H1 (cell line): Measurements from ENCODE around the gene BRCC3.

Experiments
- ATF2 ChIP-seq: IDR thresholded peaks from 2 replicates; pipeline ENCODE4 v1.6.1; 2012; ENCODE audit warnings: low read length, inconsistent platforms
- CREB1 ChIP-seq: IDR thresholded peaks from 2 replicates; pipeline ENCODE4 v1.6.1; 2012; ENCODE audit warnings: inconsistent platforms
- GABPA ChIP-seq: IDR thresholded peaks from 2 replicates; pipeline ENCODE4 v1.6.1; 2011; ENCODE audit warnings: mild to moderate bottlenecking, low read length, moderate library complexity, borderline replicate concordance; ENCODE audit not compliant: insufficient read depth
- KDM1A ChIP-seq: fragments of 200-600, 300-600 bp; sonication (generic); IDR thresholded peaks from 2 replicates; pipeline ENCODE4 v1.7.1; 2016; ENCODE audit warnings: mild to moderate bottlenecking, low read length, borderline replicate concordance
- POLR2A ChIP-seq, 2 experiments: IDR thresholded peaks; 1 replicate in 1 of 2; 2 replicates in 1 of 2; pipeline ENCODE4 v1.6.1; 2011; ENCODE audit warnings: low read depth in 2 of 2, low read length in 2 of 2, mild to moderate bottlenecking in 2 of 2; ENCODE audit errors: control extremely low read depth in 1 of 2
- RAD21 ChIP-seq, 2 experiments: IDR thresholded peaks in 1 of 2; conservative IDR thresholded peaks in 1 of 2; 2 replicates each; pipeline ENCODE4 v1.6.1; 2011; ENCODE audit warnings: low read depth in 2 of 2, low read length in 2 of 2, improper control_type of control experiment in 1 of 2, inconsistent platforms in 1 of 2, mild to moderate bottlenecking in 1 of 2, moderate library complexity in 1 of 2
- RBBP5 ChIP-seq: IDR thresholded peaks from 2 replicates; pipeline ENCODE4 v1.7.1; 2012; ENCODE audit warnings: low read depth, mild to moderate bottlenecking, inconsistent platforms, low read length, moderate library complexity, borderline replicate concordance
- RFX5 ChIP-seq: IDR thresholded peaks from 2 replicates; pipeline ENCODE4 v1.6.1; 2011; ENCODE audit warnings: low read depth, low read length, improper control_type of control experiment, borderline replicate concordance
- SIN3A ChIP-seq, 2 experiments: IDR thresholded peaks in 1 of 2; conservative IDR thresholded peaks in 1 of 2; 2 replicates each; pipeline ENCODE4 v1.6.1; 2011 to 2012; ENCODE audit warnings: low read length in 2 of 2, improper control_type of control experiment in 1 of 2, low read depth in 1 of 2, mild to moderate bottlenecking in 1 of 2
- TF ChIP-seq, protein P1 (sequence below), 3 experiments: IDR thresholded peaks; 1 replicate in 2 of 3; 2 replicates in 1 of 3; pipeline versions ENCODE4 v1.5.1 to v1.6.1; 2011; ENCODE audit warnings: low read length in 3 of 3, mild to moderate bottlenecking in 3 of 3, inconsistent platforms in 2 of 3, low read depth in 1 of 3, moderate library complexity in 1 of 3; ENCODE audit not compliant: insufficient read depth in 1 of 3; ENCODE audit errors: control extremely low read depth in 1 of 3

- TF ChIP-seq RBBP5: no peak
- TF ChIP-seq GABPA: no peak
- TF ChIP-seq, protein P1, sequence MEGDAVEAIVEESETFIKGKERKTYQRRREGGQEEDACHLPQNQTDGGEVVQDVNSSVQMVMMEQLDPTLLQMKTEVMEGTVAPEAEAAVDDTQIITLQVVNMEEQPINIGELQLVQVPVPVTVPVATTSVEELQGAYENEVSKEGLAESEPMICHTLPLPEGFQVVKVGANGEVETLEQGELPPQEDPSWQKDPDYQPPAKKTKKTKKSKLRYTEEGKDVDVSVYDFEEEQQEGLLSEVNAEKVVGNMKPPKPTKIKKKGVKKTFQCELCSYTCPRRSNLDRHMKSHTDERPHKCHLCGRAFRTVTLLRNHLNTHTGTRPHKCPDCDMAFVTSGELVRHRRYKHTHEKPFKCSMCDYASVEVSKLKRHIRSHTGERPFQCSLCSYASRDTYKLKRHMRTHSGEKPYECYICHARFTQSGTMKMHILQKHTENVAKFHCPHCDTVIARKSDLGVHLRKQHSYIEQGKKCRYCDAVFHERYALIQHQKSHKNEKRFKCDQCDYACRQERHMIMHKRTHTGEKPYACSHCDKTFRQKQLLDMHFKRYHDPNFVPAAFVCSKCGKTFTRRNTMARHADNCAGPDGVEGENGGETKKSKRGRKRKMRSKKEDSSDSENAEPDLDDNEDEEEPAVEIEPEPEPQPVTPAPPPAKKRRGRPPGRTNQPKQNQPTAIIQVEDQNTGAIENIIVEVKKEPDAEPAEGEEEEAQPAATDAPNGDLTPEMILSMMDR (IDR thresholded peaks at IDR 0.05; ENCODE audit: control extremely low read depth in 1 of 3, insufficient read depth in 1 of 3, low read depth in 1 of 3, low read length in 3 of 3): no peak
- no peak for TF ChIP-seq POLR2A (IDR thresholded peaks at IDR 0.05; ENCODE audit: control extremely low read depth in 1 of 2, low read depth in 2 of 2, low read length in 2 of 2)
- TF ChIP-seq RAD21 (IDR thresholded peaks at IDR 0.05 in 1 of 2, conservative IDR thresholded peaks at IDR 0.05 in 1 of 2; ENCODE audit: low read depth in 2 of 2, low read length in 2 of 2): no peak
- no peak for TF ChIP-seq ATF2
- TF ChIP-seq KDM1A: no peak
- no peak for TF ChIP-seq SIN3A (conservative IDR thresholded peaks at IDR 0.05 in 1 of 2, IDR thresholded peaks at IDR 0.05 in 1 of 2; ENCODE audit: low read depth in 1 of 2, low read length in 2 of 2)
- TF ChIP-seq RFX5: no peak
- no peak for TF ChIP-seq CREB1
Measured at GRCh38 chrX:155026420-155026726, 44.9 kb upstream of the BRCC3 start.
